Measurements from ENCODE around the gene PTBP3. TPM values are rescaled to one million over a fixed set of nuclear protein-coding genes. Genes with fewer than 3 reads are reported as not detected.

The PTBP3 gene
- total and polyA plus RNA-seq, 2 of the 4 experiments (the other 2 are of a cell fraction): 8.6 to 15.6 TPM

- Histone ChIP-seq H2BK20ac (ENCODE audit: low read depth, low read length) (no peak overlapping the region), H3K23ac (ENCODE audit: low read depth, low read length) (no peak overlapping the region), H3K9me3 (ENCODE audit: control insufficient read depth, insufficient read depth, low read length) (no peaks in the 10 kb centered on the region), H3K4me1 (ENCODE audit: control insufficient read depth, insufficient read depth, low read length) (no peaks in the 10 kb centered on the region; the same call in 1 of the 2 replicates), H3K56ac (ENCODE audit: extremely low read depth, insufficient read depth, low read length) (no peak overlapping the region), H3K79me1 (ENCODE audit: low read depth in 1 of 2, low read length in 2 of 2) (no peaks in the 10 kb centered on the region), H2AK5ac (ENCODE audit: low read depth, low read length) (no peak overlapping the region), H3K9me1 (ENCODE audit: insufficient read depth, low read length) (no peaks in the 10 kb centered on the region), H4K20me1 (ENCODE audit: insufficient read depth, low read length) (no peaks in the 10 kb centered on the region), H2BK15ac (ENCODE audit: low read depth, low read length) (no peak overlapping the region), H3K14ac (replicated peaks; ENCODE audit: low read depth, low read length) (no peak overlapping the region), H4K5ac (ENCODE audit: low read depth, low read length) (no peak overlapping the region), H2BK5ac (ENCODE audit: low read depth, low read length, poor library complexity, severe bottlenecking) (no peak overlapping the region), H3K9ac (ENCODE audit: low read depth, low read length) (no peak overlapping the region), H4K91ac (ENCODE audit: insufficient read depth, low read depth, low read length) (no peak overlapping the region), H2BK120ac (ENCODE audit: low read depth, low read length) (no peak overlapping the region), H3K4ac (ENCODE audit: low read depth, low read length) (no peak overlapping the region), H3K27ac (ENCODE audit: insufficient read depth, low read length) (no peak overlapping the region), H3K27me3 (ENCODE audit: control insufficient read depth, insufficient read depth, low read length) (no peaks in the 10 kb centered on the region), H3K36me3 (ENCODE audit: control insufficient read depth, insufficient read depth, low read length) (no peaks in the 10 kb centered on the region), H3K4me2 (ENCODE audit: low read depth, low read length) (no peak overlapping the region), H4K8ac (ENCODE audit: low read depth in 2 of 2, low read length in 2 of 2) (no peak overlapping the region), H2AK9ac (replicated peaks; ENCODE audit: low read depth, low read length, poor library complexity) (no peak overlapping the region), H2AFZ (replicated peaks; ENCODE audit: low read length, poor library complexity) (no peak overlapping the region), H3K18ac (ENCODE audit: low read depth, low read length) (no peak overlapping the region), H3K4me3 (ENCODE audit: insufficient read depth, low read depth, low read length) (no peak overlapping the region)
- in situ Hi-C loops (cut with MboI; ENCODE audit: low sequenced_read_pairs) (no loop called here), dilution Hi-C loops (cut with HindIII; ENCODE audit: low sequenced_read_pairs, unreplicated experiment) (no loop called here), intact Hi-C loops (cut with micrococcal nuclease) (no loop called here)
- no TSS peak for BruUV-seq (replicated peaks)
- 33% methylated on average over 6 of the region's 8 CpGs; no CpG with 5 or more reads in 1 of the 2 experiments for WGBS, 2 experiments (ENCODE audit: extremely low coverage in 2 of 2, insufficient read length in 1 of 2)
- CTCF ChIA-PET: no interaction called here
- no peak for ATAC-seq (ENCODE audit: low read depth)
- TF ChIP-seq RAD21 (IDR thresholded peaks at IDR 0.05; ENCODE audit: low read length) (no peak), CEBPB (IDR thresholded peaks at IDR 0.05; ENCODE audit: low read depth, low read length) (no peak), FOS (IDR thresholded peaks at IDR 0.05; ENCODE audit: low read depth, low read length) (no peak), MXI1 (IDR thresholded peaks at IDR 0.05; ENCODE audit: borderline replicate concordance, low read depth, low read length) (no peak), MAFK (IDR thresholded peaks at IDR 0.05; ENCODE audit: low read depth, low read length) (no peak), CTCF (conservative IDR thresholded peaks at IDR 0.05; ENCODE audit: low read depth, low read length) (no peak), CHD1 (IDR thresholded peaks at IDR 0.05; ENCODE audit: low read depth, low read length) (no peak), RCOR1 (IDR thresholded peaks at IDR 0.05; ENCODE audit: insufficient replicate concordance, low read length) (no peak), POLR2A (IDR thresholded peaks at IDR 0.05; ENCODE audit: low read depth, low read length) (no peak), BHLHE40 (IDR thresholded peaks at IDR 0.05; ENCODE audit: low read depth, low read length) (no peak), RFX5 (IDR thresholded peaks at IDR 0.05; ENCODE audit: low read depth, low read length) (no peak), ELK1 (IDR thresholded peaks at IDR 0.05; ENCODE audit: borderline replicate concordance, low read depth, low read length) (no peak), USF2 (IDR thresholded peaks at IDR 0.05; ENCODE audit: low read depth, low read length) (no peak), SMC3 (IDR thresholded peaks at IDR 0.05; ENCODE audit: low read depth, low read length) (no peak)
- POLR2A ChIA-PET (ENCODE audit: unreplicated experiment): no interaction called here
- DNase-seq: no peak
These were observed 22.0 kb upstream of the PTBP3 start for GRCh38 chr9:112355427-112355897.

All from IMR-90 (cell line).